Activated T-helper 1 cell treated with anti-CD3 and anti-CD28 coated beads, Interleukin-12 subunit alpha, Interleukin-12 subunit beta, Interleukin-2, Interleukin-4 antibody, amounts not matched to agents 30 ng/mL and 10 ng/mL and 1 ng/mL, durations not matched to agents 14 hours and 24 hours and 36 hours (primary cell): ENCODE results near the gene PRRX2. TPM values are rescaled to one million over a fixed set of nuclear protein-coding genes. Genes with fewer than 3 reads are reported as not detected.
"Not testable (repeated sequence)": the region's sequence is repeated elsewhere in the genome, so short reads cannot be mapped to it uniquely, and the experiment has no call there.

Source experiments
- DNase-seq: peaks from one replicate; pipeline ENCODE4 v3.0.0; 2021; ENCODE audit warnings: low spot score
- H3K27ac Mint-ChIP-seq: one replicate; pipeline ENCODE4 v1.8.0; 2021; ENCODE audit warnings: mild to moderate bottlenecking, mixed read lengths
- H3K27me3 Mint-ChIP-seq: one replicate; pipeline ENCODE4 v1.8.0; 2022; ENCODE audit warnings: mild to moderate bottlenecking, moderate library complexity, mixed read lengths; ENCODE audit not compliant: insufficient read depth
- H3K36me3 Mint-ChIP-seq: one replicate; pipeline ENCODE4 v1.8.0; 2021; ENCODE audit warnings: low read depth, mixed read lengths
- H3K4me1 Mint-ChIP-seq: one replicate; pipeline ENCODE4 v1.8.0; 2021; ENCODE audit warnings: low read depth, mixed read lengths
- H3K4me3 Mint-ChIP-seq: one replicate; pipeline ENCODE4 v1.8.0; 2021; ENCODE audit warnings: mild to moderate bottlenecking, moderate library complexity, mixed read lengths
- H3K9me3 Mint-ChIP-seq: one replicate; pipeline ENCODE4 v1.8.0; 2021; ENCODE audit warnings: mixed read lengths
- intact Hi-C: fragments of 100-400 bp; cut with micrococcal nuclease; formaldehyde crosslinking; loops from one replicate; pipeline ENCODE4 v1.15.1; 2024
- total RNA-seq: library from RNA; stranded (reverse); gene quantifications from 2 replicates; pipeline ENCODE4 v1.2.3, GENCODE V29; 2022

Gene PRRX2
- total RNA-seq, 1 donor from 2014 or later = 7.8 TPM

- H3K9me3 Mint-ChIP-seq = no peaks in the 10 kb centered on the region
- no peak for DNase-seq
- intact Hi-C loops = no loop called here
- H3K4me3 Mint-ChIP-seq = no peak overlapping the region
- H3K4me1 Mint-ChIP-seq = peaks cover 9% of the 10 kb centered on the region
- peaks cover 11% of the 10 kb centered on the region for H3K27me3 Mint-ChIP-seq
- H3K36me3 Mint-ChIP-seq = no peaks in the 10 kb centered on the region
- H3K27ac Mint-ChIP-seq = no peak overlapping the region
These were observed 96.0 kb downstream of the PRRX2 start for GRCh38 chr9:129761293-129761900.

- intact Hi-C loops = no loop called here
- H3K9me3 Mint-ChIP-seq = no peaks in the 10 kb centered on the region
- no peaks in the 10 kb centered on the region for H3K36me3 Mint-ChIP-seq
- no peak overlapping the region for H3K4me3 Mint-ChIP-seq
- H3K4me1 Mint-ChIP-seq = peaks cover 7% of the 10 kb centered on the region
- no peak overlapping the region for H3K27ac Mint-ChIP-seq
- peaks cover 11% of the 10 kb centered on the region for H3K27me3 Mint-ChIP-seq
- no peak for DNase-seq
These were observed 96.5 kb downstream of the PRRX2 start for GRCh38 chr9:129761901-129762369.

GRCh38 chr9:129762370-129762984 is 97.0 kb downstream of the PRRX2 start:
- H3K9me3 Mint-ChIP-seq, H3K4me1 Mint-ChIP-seq, H3K4me3 Mint-ChIP-seq, H3K27ac Mint-ChIP-seq, DNase-seq, H3K36me3 Mint-ChIP-seq, intact Hi-C loops: not testable (repeated sequence)
- H3K27me3 Mint-ChIP-seq = peaks cover 11% of the 10 kb centered on the region

- no peak for DNase-seq
- Mint-ChIP-seq H3K4me1 (no peaks in the 10 kb centered on the region), H3K9me3 (no peaks in the 10 kb centered on the region), H3K4me3 (no peak overlapping the region), H3K27me3 (peaks cover 11% of the 10 kb centered on the region), H3K36me3 (no peaks in the 10 kb centered on the region), H3K27ac (no peak overlapping the region)
- intact Hi-C loops = no loop called here
These were observed 97.8 kb downstream of the PRRX2 start for GRCh38 chr9:129762985-129763926.

DNA sequence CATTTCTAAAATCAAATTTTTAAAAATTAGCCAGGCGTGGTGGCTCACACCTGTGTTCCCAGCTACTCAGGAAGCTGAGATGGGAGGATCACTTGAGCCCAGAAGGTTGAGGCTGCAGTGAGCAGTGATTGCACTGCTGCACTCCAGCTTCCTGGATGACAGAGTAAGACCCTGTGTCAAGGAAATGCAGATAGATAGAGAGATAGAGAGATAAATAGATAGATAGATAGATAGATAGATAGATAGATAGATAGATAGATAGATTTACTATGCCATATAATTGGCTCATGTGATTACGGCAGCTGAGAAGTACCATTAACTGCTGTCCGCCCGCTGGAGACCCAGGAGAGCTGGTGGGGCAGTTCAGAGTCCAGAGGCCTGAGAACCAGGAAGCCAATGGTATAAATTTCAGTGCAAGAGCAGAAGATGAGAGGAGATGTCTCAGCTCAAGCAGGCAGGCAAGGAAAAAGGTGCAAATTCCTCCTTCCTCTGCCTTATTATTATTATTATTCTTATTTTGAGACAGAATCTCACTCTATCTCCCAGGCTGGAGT is 100.4 kb downstream of the PRRX2 start:
- Mint-ChIP-seq H3K4me1 (no peaks in the 10 kb centered on the region), H3K27ac (no peak overlapping the region), H3K36me3 (no peaks in the 10 kb centered on the region), H3K27me3 (peaks cover 14% of the 10 kb centered on the region), H3K4me3 (no peak overlapping the region), H3K9me3 (no peaks in the 10 kb centered on the region)
- no peak for DNase-seq
- intact Hi-C loops = no loop called here

- Mint-ChIP-seq H3K4me3 (no peak overlapping the region), H3K27ac (no peak overlapping the region), H3K27me3 (peaks cover 11% of the 10 kb centered on the region), H3K36me3 (no peaks in the 10 kb centered on the region), H3K4me1 (no peaks in the 10 kb centered on the region), H3K9me3 (no peaks in the 10 kb centered on the region)
- no peak for DNase-seq
- intact Hi-C loops = no loop called here
These were observed 103.0 kb downstream of the PRRX2 start for GRCh38 chr9:129768486-129768885.

DNA sequence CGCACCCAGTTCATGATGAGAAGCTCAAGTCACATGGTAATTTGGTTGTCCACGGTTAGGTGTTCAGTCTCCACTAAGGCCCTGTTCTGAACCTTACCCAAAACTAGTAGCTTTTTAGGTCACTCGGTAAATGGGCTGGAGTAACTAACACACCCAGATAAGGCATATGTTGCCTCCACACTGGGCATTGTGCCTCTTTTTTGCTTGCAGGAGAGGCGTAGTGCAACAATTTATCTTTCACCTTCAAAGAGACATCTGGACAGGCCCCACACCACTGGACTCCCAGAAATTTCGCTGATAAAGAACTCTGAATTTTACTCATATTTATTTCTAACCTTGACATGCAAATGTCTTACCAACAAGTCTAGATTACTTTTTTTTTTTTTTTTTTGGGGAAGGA is 104.2 kb downstream of the PRRX2 start:
- H3K4me1 Mint-ChIP-seq = no peaks in the 10 kb centered on the region
- no peak overlapping the region for H3K27ac Mint-ChIP-seq
- H3K27me3 Mint-ChIP-seq = peaks cover 11% of the 10 kb centered on the region
- no peak overlapping the region for H3K4me3 Mint-ChIP-seq
- DNase-seq = no peak
- intact Hi-C loops = no loop called here
- no peaks in the 10 kb centered on the region for H3K36me3 Mint-ChIP-seq
- no peaks in the 10 kb centered on the region for H3K9me3 Mint-ChIP-seq

GRCh38 chr9:129770741-129771140 is 105.3 kb downstream of the PRRX2 start:
- DNase-seq = no peak
- Mint-ChIP-seq H3K27me3 (peaks cover 12% of the 10 kb centered on the region), H3K4me3 (no peak overlapping the region), H3K36me3 (no peaks in the 10 kb centered on the region), H3K4me1 (no peaks in the 10 kb centered on the region), H3K27ac (no peak overlapping the region), H3K9me3 (no peaks in the 10 kb centered on the region)
- intact Hi-C loops = no loop called here

Other genes with a start within 250 kb of the PRRX2 start
- not detected in 2 replicates for gene C9orf50, start 44.5 kb upstream of the PRRX2 start, total RNA-seq
- 67.1 and 67.3 TPM in 2 replicates for gene NTMT1, start 39.5 kb upstream of the PRRX2 start, total RNA-seq
- 24.0 TPM in 2 replicates for gene ASB6, start 23.5 kb upstream of the PRRX2 start, total RNA-seq
- gene PTGES, start 87.4 kb downstream of the PRRX2 start, total RNA-seq = 0.16 TPM in 1 of 2 replicates, not detected in the other
- 21.9 and 25.6 TPM in 2 replicates for gene TOR1B, start 137.5 kb downstream of the PRRX2 start, total RNA-seq
- 61.3 and 62.1 TPM in 2 replicates for gene TOR1A, start 158.5 kb downstream of the PRRX2 start, total RNA-seq
- 64.0 and 67.4 TPM in 2 replicates for gene C9orf78, start 169.6 kb downstream of the PRRX2 start, total RNA-seq
- gene USP20, start 169.8 kb downstream of the PRRX2 start, total RNA-seq = 47.9 and 50.2 TPM in 2 replicates